Left renal pelvis (tissue), 4 donors: ENCODE measurements around the gene NCBP2. TPM values are rescaled to one million over a fixed set of nuclear protein-coding genes. Genes with fewer than 3 reads are reported as not detected.

ENCODE experiments used
- DNase-seq, 4 donors: peaks; one replicate each; pipeline ENCODE4 v3.0.0-alpha.2; 2013; ENCODE audit warnings: low read depth in 4 of 4, low spot score in 3 of 4
- polyA plus RNA-seq, 4 donors: library from polyadenylated mRNA; unstranded; fragments of 120-200 nt; gene quantifications; one replicate each; pipeline ENCODE4 v1.2.1, GENCODE V29; 2013; ENCODE audit not compliant: insufficient read length in 4 of 4

The NCBP2 gene
- polyA plus RNA-seq, 4 donors: 68.7 to 113 (median 106) TPM

DNA sequence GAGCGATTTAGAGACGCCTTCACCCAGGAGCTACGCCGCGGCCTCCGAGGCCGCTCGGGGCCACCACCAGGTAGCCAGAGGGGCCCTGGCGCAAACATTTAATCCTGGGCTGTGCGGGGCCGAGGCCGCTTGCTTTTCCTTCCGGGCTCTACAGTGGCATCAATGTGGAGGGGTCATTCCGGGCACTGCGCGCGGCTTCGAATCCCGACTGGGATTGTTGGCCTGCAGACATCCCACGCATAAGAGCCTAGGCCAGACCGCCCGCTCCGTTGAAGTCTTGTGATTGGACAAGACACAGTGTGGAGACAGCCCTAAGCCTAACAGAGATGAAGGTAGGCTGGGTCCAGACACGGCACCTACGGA lies 568 bp upstream of the NCBP2 start:
- DNase-seq: no peak

DNA sequence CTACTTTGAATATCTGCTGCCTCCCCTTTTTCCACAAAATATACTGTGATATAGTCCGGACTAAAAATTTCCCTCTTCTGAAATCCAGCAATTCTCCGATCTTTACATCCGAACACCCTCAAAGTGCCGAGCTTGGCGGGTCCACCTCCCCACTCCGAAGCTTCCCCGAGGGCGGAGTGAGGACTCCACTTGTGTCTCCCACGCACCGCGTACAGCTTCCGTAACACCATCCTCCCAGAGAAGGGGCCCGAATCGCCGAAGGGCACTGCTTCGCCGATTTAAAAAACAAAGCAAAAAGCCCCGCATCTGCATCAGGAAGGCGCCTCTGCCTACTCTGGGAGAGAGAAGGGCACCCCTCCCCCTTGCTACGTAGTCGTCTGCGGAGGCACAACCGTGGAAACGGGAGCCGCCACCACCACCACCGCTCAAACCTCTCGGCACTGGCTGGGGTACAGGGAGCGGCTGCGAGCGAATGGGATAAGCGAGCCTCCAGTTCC lies 551 bp downstream of the NCBP2 start:
- DNase-seq: peak in 1 of 4 donors; percentile 27

DNA sequence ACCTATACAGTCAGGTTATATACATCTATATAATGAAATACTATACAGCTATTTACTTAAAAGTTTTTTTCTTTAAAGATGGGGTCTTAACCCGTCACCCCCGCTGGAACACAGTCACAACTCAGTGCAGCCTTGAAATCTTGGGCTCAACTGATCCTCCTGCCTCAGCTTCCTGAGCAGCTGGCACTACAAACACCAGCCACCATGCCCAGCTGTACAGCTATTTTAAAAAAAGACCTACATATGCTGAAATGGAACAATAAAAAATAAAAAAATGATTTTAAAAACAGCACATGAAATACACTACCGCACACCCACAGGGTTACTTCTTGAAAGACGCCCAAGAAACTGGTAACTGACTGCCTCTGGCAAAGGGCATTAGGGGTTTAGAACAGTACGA lies 3.8 kb downstream of the NCBP2 start:
- DNase-seq: no peak

DNA sequence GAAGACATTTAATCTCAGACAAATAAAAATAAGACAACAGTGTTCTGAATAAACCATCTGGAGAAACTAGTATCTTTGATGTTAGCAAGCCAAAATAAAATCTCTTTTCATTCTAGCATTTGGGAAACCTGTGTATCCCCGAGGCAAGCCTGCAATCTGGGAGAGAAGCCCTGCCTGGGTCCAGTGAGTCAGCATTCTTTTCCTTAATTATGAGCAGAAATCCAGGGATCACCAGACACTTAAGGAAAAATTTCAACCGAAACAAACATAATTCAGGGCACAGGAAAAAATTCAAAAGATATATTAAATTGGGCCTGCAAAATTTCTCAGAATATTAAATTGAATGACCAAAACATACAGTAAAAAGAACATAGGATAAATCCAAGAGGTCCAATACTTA lies 4.2 kb downstream of the NCBP2 start:
- DNase-seq: no peak

DNA sequence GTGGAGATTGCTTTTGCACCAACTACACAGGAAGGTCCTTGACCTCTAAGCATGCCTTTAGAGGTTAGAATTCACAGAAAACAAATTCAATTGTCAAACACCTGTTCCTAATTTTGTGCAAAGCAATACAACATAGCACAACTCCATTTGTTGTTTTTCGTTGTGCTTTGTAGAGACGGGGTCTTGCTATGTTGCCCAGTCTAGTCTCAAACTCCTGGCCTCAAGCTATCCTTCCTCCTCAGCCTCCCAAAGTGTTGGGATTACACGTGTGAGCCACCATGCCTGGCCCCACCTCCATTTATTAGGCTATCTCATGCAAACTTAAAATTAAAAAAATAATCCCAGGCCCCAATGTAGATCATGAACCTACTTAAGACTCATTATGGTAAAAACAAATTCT lies 6.0 kb downstream of the NCBP2 start:
- DNase-seq: no peak

DNA sequence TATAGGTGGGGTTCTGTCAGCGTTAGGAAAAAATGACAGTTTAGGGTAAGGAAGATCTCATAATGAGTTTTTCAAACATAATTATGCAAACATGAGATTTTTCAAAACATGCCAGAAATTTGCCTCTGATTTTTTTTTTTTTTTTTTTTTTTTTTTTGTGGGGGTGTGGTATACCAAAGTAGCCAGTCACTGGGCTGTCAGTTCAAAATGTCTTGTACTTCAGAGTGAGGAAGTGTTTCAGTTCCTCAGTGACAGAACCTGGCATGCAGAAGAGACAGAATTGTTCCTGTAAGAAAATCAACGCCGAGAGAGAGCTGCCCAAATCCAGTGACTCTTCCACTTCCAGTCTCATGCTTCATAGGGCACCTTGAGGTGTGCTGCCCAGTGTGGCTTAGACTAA lies 9.7 kb downstream of the NCBP2 start:
- DNase-seq: no peak

DNA sequence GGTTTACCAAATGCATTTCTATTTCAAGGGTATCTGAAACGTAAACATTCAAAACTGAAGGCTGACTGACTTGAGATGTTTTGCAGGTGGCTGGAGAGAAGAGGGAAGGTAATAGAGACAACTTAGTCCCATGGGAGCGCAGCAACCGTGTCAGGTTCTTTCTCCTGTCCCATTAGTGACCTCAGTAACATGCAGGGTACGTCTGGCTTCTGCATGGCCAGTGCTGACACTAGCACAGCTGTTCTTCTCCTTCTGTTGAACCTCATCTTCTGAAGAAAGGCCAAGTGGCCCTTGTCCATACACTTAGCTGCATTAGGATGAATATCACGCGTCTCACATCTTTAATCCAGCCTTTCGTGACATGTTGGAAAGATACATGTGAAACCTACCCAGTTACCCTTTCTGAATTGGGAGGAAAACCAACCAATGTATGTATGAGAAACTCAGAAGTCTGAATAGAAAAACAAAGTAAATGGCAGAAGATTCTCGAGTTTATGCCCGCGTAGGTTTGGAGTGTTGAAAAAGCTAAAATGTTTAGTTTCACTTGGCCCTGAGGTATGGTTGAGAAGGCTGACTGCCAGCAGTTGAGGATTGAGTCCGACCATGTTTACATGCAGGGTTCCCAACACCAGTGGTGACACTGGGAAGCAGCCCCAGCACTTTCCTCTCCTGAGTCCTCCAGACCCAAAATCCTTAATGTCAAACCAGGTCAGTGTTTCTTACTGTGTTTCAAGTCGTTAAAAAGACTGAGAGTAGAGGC lies 10.3 kb downstream of the NCBP2 start:
- DNase-seq: no peak

DNA sequence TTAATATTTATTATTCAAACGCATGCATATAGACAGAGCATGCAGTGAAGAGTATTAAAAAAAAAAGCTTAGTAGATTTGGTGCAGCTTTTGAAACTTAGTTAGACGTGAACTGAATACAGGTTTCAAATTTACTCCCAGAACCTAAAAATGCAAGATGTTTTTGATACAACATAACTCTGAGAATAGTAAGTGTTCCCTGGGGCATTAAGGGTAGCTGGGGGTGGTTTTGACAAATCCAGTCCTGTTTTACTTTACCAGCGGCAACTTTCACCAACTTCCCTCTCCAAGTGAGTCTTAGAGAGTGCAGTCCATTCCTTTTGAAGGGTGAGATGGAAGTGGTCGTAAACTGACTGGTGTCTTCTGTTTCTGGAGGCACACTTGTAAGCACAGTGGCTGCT lies 11.2 kb downstream of the NCBP2 start:
- DNase-seq: no peak

DNA sequence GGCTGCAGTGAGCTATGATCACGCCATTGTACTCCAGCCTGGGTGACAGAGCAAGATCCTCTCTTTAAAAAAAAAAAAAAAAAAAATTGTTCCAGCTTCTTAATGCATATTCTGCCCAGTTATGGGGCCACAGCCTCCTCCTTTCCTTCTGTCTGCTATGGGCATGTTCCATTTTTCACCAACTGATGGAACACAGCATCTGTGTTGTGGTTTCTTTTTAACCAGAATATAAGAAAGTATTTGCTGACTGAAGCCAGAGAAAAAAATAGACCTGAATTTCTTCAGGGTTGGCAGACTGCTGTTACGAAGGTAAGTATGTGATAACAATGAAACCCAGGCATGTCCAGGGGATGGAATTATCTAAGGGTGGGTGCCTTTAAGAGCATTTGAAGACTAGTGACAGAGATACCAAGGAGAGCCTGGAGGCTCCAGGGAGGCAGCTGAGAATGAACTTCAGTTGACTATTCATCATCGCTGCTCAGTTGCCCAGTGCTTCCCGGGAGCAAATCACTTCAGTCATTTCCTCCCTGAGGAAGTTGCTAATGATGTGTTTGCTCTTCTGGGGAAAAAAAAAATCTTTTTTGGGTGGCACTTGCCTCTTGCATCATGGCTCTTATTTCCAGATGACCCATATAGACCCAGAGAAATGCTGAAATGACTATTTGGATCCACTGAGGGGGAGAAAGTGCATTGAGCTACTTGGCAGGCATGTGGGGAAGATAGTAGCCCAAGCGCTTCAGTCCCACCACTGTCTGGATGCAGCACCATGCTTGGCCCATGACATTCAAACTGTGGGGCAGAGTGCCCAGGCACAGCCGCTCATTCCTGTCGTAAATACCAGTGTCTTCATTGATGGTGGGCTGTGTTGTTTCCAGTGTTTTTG lies 14.5 kb downstream of the NCBP2 start:
- DNase-seq: no peak

DNA sequence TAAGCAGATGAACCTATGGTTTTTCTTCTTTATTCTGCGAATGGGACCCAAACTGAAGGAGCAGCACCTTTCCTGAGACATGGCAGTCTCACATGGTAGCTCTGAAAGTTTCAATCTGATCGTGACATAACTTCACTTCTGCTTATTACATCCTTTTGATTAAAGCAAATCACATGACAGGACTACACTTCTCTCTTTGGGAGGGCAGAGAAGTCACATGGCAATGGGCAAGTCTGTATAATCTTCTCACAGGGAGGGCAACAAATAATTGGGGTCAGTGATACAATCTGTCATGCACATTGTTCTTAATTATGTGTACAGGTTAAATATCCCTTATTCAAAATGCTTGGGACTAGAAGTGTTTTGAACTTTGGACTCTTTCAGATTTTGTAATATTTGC lies 21.6 kb downstream of the NCBP2 start:
- no peak for DNase-seq

DNA sequence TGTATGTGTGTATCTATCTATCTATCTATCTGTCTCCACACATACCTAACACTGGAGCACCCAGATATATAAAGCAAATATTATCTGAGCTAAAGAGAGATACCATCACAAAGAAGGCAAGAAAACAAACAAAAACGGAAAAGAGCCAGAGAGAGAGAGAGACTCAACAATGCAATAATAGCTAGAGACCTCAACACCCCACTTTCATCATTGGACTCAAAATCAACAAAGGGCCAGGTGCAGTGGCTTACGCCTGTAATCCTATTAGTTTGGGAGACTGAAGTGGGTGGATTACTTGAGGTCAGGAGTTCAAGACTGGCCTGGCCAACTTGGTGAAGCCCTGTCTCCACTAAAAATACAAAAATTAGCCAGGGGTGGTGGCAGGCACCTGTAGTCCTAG lies 23.4 kb downstream of the NCBP2 start:
- DNase-seq: no peak

DNA sequence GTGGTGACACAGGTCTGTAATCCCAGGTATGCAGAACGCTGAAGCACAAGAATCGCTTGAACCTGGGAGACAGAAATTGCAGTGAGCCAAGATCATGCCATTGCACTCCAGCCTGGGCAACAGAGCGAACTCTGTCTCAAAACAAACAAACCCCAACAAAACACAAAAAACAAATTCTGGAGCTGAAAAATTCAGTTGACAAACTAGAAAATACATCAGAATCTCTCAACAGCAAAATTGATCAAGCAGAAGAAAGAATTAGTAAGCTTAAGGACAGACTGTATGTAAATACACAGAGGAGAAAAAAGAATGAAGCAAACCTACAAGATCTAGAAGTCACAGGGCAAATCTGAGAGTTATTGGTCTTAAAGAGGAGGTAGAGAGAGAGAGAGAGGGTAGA lies 25.3 kb downstream of the NCBP2 start:
- no peak for DNase-seq

DNA sequence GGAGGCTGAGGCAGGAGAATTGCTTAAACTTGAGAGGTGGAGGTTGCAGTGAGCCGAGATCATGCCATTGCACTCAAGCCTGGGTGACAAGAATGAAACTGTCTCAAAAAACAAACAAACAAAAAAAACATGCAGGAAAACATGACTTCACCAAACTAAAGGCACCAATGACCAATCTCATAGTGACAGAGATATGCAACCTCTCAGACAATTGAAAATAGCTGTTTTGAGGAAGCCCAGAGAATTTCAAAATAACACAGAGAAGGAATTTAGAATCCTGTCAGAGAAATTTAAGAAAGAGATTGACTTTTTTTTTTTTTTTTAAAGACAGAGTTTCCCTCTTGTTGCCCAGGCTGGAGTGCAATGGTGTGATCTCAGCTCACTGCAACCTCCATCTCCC lies 26.1 kb downstream of the NCBP2 start:
- DNase-seq: no peak

DNA sequence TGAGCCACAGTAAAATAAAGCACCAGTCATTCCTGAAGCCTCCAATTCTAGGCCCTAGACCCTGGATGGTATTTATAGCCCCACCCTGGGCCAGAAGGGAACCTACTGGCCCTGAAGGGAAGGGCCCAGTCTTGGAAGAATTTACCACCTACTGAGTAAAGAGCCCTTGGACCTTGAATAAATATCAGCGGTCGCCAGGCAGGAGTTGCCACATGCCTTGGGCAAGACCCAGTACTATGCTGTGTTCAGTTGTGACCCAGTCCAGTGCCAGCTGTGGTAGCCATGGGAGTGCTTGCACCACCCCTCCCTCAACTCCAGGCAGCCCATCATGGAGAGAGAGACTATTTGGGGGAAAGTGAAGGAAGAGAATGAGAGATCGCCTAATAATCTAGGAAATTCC lies 27.0 kb downstream of the NCBP2 start:
- no peak for DNase-seq

DNA sequence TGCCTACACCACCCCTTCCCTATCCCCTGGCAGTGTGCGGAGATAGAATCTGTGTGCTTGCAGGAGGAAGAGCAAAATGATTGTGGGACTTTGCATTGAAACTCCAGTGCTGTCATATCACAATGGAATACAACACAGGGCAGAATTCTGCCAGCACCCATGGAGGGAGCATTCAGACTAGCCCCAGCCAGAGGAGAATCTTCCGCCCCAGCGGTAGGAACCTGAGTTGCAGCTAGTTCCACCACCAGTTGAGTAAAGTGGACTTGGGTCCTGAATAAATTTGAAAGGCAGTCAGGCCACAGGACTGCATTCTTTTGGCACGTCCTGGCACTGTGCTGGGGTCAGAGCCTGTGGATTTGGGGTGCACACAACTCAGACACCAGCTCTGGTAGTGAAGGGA lies 27.5 kb downstream of the NCBP2 start:
- DNase-seq: no peak

DNA sequence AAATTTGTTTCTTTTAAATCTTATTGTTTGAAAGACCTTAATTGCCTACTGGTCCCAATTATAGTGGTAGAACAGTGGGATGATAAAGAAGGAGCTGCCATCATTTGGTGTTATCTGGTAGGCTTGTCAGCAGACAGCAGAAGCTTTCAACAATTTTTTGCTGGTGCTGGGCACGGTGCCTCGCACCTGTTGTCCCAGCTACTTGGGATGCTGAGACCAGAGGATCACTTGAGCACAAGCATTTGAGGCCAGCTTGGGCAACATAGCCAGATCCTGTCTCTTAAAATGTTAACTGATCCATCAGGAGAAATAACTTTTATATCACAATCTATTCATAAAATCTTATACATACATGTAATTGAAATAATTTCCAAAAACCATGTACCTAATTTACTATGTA lies 38.6 kb downstream of the NCBP2 start:
- DNase-seq: no peak

DNA sequence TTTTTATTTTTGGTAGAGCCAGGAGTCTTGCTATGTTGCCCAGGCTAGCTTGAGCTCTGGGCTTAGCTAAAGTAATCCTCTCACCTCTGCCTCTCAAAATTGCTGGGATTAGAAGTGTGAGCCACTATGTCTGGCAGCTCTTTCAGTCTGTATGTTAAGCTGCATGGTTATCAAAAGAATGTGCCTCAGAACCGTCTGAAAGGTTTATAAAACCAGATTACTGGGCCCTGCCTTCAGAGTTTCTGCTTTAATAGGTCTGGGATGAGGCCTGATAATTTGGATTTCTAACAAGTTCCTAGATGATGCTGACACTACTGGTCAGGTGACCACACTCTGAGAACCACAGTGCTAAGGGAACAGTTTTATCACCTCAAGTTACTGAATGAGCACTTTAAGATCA lies 40.0 kb downstream of the NCBP2 start:
- DNase-seq: no peak

DNA sequence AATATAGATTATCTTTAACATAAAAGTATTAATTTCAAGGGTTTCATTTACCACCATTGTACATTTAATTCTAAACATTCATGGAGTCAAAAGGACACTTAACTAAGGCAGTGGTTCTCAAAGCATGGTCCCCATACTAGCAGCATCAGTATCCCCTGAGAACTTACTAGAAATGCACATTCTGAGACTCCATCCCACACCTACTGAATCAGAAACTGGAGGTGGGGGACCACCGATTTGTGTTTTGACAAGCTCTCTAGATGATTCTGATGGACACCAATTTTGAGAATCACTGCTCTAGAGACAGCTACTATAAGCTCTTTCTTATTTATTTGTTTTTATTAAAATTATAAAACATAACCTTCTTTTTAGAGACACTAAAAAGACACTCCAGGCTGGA lies 40.6 kb downstream of the NCBP2 start:
- no peak for DNase-seq

DNA sequence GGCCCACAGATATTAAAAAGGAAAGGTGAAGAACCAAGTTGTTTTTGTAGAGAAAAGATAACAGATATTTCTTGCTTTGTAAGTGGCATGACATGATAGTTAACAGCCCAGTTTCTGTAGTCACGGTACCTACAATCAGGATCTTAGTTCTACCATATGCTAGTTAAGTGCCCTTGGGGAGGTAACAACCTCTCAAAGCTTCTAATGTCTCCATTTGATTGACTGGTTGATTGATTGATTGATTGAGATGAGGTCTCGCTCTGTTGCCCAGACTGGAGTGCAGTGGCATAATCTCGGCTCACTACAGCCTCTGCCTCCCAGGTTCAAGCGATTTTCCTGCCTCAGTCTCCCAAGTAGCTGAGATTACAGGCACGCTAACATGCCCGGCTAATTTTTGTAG lies 46.1 kb downstream of the NCBP2 start:
- DNase-seq: no peak

DNA sequence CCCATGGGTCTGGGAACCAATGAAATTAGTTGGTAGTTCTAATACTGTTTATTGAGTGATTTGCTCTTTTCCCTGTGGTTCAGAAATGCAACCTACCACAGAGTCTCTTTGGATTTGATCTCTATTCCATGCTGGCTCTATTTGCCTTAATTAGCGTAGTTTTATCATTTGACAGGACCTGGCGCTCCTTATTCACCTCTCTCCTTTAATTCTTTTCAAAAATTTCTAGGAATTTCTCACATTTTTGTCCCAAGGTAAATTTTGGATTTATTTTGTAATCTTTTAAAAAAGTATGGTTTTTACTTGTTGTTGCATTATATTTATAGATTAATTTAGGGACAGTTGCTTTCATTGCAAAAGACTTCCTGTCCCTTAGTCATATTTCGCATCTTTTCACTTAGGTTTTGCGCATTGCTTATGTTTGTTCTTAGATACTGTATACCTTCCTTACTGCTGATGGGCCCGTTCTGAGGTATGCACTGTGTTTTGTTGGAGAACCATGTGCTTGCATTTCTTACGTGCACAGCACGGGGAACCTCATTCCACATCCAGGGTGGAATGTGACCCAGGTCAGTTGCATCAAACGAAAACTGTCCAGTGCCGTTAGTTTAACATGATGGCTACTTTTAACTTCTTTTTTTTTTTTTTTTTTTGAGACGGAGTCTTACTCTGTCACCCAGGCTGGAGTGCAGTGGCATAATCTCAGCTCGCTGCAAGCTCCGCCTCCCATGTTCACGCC lies 47.6 kb downstream of the NCBP2 start:
- no peak for DNase-seq
